Cardiac fibroblast (primary cell): ENCODE measurements around the gene DMAC2.

Experiments
- DNase-seq, 2 donors: peaks; one replicate each; pipeline versions ENCODE4 v3.0.0 to v3.0.0-alpha.2; 2010; ENCODE audit warnings: low read depth in 2 of 2
- H3K4me3 ChIP-seq, 2 donors: replicated peaks in 1 of 2; 1 replicate in 1 of 2; 2 replicates in 1 of 2; pipeline ENCODE4 v1.5.1; 2011; ENCODE audit warnings: low read depth in 2 of 2, low read length in 2 of 2, mild to moderate bottlenecking in 2 of 2, moderate library complexity in 1 of 2
- TF ChIP-seq, protein P1 (sequence below): IDR thresholded peaks from one replicate; pipeline ENCODE4 v1.5.1; 2011; ENCODE audit warnings: low read depth, mild to moderate bottlenecking, low read length, inconsistent platforms

Gene DMAC2

DNA sequence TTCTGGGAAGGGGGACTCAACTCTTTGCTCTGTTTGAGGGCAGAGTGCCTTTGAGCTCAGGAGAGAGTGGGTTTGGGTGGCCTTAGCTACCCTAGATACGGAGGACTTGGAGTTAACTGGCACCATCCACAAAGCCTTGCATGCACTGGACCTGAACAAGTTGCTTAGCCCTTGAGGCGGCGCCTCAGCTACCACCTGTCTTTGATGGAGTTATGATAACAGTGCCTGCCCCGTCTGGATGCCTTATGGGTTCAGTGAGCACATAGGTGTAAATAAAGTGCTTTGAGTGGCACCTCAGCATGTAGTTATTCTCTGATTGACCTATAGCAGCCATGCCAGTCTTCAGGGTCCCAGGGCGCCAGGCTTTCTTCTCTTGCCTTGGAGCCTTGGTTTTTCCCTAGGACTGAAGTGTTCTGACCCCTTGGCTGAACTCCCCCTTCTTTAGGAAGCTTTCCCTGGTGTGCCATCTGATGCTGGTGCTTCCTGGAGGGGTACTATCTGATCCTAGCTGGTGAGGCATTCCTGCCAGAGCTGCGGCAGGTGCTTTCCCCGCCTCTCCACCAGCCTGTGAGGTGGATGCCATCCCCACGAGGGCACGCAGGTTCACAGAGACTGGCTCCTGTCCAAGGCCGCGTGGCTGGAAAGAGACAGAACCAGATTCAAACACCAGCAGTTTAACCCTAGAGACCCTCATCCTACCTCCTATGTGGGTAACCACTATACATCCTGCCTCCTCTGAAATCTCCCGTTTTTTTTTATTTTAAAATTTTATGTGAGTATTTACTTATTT is 36.3 kb downstream of the DMAC2 start:
- no peak overlapping the region for H3K4me3 ChIP-seq
- no peak for DNase-seq
- TF ChIP-seq, protein P1, sequence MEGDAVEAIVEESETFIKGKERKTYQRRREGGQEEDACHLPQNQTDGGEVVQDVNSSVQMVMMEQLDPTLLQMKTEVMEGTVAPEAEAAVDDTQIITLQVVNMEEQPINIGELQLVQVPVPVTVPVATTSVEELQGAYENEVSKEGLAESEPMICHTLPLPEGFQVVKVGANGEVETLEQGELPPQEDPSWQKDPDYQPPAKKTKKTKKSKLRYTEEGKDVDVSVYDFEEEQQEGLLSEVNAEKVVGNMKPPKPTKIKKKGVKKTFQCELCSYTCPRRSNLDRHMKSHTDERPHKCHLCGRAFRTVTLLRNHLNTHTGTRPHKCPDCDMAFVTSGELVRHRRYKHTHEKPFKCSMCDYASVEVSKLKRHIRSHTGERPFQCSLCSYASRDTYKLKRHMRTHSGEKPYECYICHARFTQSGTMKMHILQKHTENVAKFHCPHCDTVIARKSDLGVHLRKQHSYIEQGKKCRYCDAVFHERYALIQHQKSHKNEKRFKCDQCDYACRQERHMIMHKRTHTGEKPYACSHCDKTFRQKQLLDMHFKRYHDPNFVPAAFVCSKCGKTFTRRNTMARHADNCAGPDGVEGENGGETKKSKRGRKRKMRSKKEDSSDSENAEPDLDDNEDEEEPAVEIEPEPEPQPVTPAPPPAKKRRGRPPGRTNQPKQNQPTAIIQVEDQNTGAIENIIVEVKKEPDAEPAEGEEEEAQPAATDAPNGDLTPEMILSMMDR = no peak

DNA sequence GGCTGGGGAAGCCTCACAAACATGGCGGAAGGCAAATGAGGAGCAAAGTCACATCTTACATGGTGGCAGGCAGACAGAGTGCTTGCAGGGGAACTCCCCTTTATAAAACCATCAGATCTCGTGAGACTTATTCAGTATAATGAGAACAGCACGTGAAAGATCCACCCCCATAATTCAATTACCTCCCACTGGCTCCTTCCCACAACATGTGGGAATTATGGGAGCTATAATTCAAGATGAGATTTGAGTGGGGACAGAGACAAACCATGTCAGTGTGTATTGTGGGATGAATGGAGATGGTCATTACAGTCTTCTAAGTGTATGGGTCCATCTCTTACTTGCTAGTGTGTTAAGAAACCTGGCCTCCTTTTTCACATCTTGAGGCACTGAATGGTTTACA is 37.7 kb downstream of the DMAC2 start:
- TF ChIP-seq, protein P1 = no peak
- no peak for DNase-seq
- H3K4me3 ChIP-seq = no peak overlapping the region

DNA sequence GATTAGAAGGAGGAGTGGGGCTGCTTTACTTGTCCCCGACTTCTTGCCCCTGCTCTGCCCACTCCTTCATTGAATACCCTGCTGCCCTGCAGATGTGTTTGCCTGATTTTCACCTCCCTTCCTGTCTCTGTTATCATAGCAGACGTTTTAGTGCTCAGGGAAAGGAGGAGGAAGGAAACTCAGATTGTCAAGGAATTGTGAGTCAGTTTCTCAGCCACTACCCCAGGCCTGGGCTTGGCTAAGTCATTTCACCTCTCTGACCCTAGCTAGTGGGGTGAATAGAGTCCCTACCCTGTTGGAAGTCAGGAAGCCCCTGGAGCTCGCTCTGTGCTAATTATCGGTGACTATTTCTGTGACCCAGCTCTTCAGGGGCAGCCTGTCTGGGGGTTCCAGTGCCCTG is 38.2 kb downstream of the DMAC2 start:
- TF ChIP-seq, protein P1 = no peak
- H3K4me3 ChIP-seq = no peak overlapping the region
- no peak for DNase-seq

DNA sequence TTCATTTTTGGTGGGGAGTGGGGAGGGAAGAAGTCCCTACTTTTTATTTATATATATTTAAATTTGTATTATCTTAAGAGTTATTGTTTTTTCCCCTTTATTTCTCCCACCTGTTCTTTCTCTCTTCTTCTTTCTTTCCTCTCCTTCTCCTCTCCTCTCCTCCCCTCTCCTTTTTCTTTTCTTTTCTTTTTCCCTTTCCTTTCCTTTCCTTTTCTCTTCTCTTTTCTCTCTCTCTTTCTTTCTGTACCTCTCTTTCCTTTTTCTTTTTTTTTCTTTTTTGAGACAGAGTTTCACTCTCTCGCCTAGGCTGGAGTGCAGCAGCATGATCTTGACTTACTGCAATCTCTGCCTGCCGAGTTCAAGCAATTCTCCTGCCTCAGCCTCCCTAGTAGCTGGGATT is 40.2 kb downstream of the DMAC2 start:
- DNase-seq = no peak
- no peak overlapping the region for H3K4me3 ChIP-seq
- TF ChIP-seq, protein P1 = no peak

DNA sequence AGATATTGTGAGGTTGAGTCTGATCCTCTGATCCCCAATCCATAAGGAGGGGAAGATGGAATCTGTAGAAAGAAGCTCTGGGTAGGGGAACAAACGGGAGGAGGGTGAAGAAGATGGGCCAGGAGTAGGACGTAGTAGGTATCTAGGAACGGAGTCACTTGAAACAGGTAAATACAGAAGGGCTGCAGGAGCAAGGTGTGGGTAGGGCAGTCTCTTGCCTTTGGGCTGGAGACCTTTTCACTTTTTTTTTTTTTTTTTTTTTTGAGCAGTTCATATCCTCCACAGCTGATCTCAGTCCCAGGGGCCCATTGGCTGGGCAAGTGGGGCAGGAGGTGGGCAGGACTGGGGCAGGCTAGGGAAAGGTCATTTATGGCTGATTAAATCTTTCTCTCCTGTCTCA is 40.6 kb downstream of the DMAC2 start:
- no peak overlapping the region for H3K4me3 ChIP-seq
- no peak for DNase-seq
- TF ChIP-seq, protein P1 = no peak

DNA sequence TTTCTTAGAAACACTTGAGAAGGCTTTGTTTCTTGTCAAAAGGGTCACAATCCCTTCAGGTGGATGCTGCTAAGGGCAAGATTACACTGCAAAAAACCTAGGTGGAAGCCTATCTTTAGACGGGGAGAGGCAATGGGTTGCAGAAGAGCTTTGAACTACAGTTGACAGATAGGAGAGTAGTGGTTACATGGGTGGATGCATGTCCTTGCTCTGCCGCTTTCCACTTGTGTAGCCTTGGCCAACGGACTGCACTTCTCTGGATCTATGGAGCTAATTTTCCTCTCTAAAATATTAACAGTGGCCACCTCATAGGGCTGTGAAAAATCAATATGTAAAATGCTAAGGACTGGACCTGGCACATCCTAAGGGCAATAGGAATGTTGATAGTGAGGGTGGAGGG is 41.1 kb downstream of the DMAC2 start:
- no peak for DNase-seq
- H3K4me3 ChIP-seq = peak overlapping the region; percentile 88 to 92
- TF ChIP-seq, protein P1 = no peak

DNA sequence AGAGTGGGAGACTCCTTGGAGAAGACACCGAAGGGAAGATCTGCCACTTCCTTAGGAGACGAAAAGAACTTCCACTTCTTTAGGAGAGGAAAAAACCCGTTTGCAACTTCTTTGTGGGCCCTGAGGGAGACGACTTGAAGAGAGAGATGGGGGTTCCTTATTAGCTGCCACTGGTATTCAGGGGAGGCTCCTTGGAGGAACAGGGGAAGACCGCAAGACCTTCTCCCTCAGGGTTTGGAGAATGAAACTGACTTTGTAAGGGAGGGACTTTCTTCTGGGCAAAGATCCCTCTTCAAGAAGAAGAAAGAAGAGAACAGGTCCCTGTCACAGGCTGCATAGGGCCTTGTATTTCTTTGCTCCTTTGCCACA is 41.7 kb downstream of the DMAC2 start:
- DNase-seq = no peak
- H3K4me3 ChIP-seq = peak overlapping the region; percentile 88 to 92
- TF ChIP-seq, protein P1 = no peak
